NCI-H2029 (cell line): Measurements from ENCODE around the gene THYN1.
"Not testable (repeated sequence)": the region's sequence is repeated elsewhere in the genome, so short reads cannot be mapped to it uniquely, and the experiment has no call there.

Experiments
- DNase-seq: peaks from one replicate; lab custom pipeline; 2025; lab: John Stamatoyannopoulos, UW

The THYN1 gene

DNA sequence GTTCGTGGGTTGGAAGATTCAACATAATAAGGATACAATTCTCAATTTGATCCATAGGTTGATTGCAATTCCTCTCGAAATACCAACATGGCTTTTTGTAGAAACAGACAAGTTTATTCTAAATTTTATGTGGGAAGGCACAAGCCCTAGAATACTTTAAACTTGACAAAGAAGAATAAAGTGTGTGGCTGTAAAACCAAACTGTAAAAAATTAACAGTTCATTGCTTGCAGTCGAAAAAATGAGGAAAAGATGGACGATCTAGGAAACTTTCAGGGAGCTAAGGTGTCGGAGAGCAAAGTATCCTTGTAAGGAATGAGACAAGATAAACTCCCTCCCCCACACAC, 22.0 kb upstream of the THYN1 start:
- no peak for DNase-seq

DNA sequence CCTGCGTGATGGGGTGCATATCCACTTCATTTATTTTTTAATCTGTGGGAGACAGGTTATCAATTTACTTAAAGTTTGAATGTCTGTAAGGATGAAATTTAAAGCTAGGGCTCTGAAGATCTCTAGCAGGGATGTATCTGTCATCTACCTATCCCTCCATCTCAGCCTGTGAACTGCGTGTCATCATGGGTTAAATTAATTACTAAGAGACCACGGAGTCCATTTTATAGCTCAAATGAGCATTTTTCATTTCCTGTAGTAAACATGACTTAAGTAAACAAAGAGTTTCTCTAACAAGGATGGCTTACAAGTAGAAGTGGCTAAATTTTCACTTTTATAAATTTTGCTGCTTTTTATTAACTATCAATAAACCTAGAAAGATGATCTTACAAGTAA, 20.2 kb upstream of the THYN1 start:
- no peak for DNase-seq

DNA sequence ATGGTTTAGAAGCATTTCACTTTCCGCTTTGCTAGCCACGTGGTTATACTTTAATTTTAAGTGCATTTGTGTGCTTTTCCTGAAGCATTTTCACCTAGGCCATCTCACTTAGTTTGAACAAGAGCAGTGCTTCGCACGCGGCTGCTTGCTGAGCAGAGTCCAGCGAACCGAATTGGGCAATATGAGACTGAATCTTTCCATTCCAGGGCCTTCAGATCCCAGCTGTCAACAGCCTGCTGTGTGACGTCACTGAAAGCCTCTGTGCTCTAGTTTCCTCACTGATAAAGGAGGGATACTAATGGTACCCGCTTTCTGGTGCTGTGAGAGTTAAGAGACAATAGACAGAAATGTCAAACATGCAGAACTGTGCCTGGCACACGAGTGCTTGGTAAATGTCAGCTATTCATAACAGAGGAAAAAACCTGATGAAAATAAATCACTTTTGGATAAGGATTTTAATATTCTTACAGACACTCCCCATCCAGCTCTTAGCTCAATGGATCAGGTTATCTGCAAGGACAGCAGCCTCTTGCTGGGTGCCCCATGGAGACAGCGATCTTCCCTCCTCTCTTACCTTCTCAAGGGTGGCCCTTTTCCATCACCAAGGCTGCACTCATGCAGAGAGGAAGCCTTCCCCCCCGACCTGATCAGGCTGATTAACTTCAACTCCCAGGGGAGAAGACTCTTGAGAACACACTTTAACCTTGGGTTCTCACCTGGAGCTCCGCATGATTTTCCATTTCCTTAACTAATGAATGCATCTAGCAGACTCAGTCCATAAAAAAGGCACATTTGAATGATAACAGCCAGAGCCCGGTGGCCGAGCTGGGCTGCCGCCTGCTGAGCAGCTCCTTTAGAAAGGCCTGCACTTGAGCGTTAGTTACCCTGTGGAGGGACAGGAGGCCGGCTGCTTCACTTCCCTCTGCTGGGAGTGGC, 19.5 kb upstream of the THYN1 start:
- DNase-seq: no peak

DNA sequence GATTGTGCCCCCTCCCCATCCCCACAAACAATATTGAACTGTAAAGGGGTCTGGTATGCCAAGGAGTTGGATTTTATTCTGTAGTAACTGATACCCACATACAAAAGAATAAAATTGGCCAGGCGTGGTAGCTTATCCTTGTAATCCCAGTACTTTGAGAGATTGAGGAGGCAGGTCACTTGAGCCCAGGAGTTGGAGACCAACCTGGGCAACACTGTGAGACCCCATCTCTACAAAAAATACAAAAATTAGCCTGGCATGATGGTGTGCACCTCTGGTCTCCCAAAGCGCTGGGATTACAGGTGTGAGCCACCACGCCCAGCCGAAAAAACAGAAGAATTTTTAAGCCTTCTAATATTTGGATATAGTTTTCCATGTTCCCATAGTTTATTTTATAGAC, 18.8 kb upstream of the THYN1 start:
- DNase-seq: no peak

DNA sequence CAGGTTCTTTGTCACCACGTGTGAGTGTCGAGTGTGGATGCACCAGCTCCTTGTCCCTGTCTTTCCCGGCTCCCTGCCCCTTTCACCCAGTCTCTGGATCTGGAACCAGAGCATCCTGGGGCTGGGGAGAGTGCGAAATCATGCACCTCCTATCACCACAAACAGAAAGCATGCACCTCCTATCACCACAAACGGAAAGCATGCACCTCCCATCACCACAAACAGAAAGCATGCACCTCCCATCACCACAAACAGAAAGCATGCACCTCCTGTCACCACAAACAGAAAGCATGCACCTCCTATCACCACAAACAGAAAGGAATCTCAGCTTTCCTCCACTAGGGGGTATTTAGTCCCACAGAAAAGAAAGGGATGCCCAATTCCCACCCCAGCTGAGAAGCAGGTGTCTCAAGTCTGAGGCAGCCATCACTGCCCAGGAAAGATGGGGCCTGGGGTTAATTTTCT, 17.1 kb upstream of the THYN1 start:
- DNase-seq: no peak

DNA sequence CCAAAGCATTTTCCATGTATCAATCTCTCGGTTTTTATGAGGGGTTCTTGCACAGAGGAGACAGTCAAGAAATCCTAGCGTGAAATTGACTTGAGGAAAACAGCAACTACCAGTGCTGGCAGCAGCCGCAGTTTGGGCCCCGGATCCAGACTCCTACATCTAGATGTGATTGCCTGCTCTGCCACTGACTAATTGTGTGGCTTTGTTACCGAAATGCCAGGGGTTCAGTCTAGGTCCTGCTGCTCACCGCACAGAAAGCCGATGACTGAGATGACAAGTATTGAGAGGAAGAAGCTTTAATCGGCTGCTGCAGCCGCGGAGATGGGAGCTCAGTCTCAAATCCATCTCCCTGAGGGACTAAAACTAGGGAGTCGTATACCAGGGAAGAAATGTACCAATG, 14.8 kb upstream of the THYN1 start:
- DNase-seq: no peak

DNA sequence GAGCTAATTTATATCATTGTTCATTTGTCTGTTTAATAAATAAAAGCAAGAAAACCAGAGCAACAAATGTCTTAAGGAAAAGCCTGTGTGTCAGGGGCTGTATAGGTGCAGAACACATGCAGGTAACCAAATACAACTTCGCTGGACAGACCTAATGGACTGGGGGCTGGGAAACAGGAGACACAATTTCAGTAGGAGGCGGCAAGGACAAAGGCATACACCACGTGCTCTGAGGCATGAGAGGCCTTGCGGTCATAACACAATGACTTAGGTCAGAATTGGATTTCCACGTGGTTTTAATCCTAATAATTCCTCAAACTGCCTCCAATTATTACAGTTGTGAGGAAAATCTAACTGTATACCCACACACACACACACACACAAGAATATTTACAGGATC, 14.3 kb upstream of the THYN1 start:
- no peak for DNase-seq

DNA sequence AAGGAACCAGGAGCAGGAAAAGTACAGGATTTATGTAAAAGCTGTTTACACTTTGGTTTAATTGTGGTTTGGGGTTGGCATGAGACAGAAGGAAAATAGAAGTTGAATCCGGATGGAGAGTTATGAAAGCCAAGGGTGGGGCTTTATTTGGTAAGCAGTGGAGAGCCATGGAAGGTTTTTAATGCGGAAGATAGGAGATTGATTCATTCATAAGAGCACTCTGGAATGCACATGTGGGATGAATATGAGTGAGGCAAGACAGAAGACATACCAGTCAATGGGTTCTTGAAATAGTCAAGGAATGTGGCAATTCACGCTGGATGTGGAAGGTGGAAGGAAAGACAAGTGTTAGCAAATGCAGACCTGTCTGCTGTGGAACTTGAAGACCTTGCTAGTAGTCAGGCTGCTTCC, 13.7 kb upstream of the THYN1 start:
- no peak for DNase-seq

DNA sequence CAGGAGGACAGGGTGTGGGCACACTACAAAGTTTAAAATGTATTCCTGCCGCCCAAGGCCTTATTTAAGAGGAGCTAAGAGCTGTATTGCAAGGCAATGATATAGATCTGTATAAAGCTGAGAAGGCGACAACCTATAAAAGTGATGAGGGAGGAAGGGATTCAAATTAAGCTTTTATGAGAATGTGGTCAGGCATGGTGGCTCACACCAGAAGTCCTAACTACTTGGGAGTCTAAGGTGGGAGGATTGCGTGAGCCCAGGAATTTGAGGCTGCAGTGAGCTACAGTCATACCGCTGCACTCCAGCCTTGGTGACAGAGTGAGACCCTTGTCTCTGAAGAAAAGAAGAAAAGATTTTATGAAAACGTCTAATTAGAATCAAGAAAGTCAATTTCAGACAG, 13.3 kb upstream of the THYN1 start:
- no peak for DNase-seq

DNA sequence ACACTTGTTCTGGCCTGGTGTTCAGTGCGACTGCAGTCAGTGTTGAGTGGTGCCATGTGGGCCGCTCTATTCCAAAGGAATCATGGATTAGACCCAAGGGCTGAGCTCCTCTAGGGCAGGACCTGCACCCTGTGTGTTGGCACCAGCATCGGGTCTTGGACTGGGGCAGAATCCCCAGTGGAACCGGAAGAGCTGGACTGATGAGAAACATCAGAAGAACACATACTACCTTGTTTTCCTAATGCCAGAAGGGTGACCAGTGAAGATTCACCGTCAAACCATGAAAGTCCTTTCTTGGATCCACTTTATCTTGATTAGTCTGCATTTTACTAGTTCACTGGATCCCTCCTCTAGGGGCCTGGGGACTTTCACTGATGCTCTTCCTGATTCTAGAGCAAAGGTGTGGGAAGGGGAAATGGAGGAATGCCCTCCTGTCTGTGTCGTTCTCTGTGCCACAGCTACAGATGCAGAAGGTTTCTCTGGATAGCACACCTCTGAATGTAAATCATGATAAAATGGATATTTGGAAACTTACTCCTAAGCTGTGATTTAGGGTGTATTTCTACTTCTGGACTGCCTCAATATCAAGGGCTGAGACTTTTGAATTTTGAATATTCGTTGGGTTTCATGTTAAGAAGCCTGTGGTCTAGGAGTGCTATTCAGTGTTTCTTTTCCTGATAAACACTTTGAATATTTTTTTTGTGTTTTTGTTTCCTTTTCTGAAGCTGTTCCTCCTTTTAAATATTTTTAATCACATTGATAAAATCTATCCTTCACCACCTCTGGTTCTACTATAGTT, 12.0 kb upstream of the THYN1 start:
- no peak for DNase-seq

DNA sequence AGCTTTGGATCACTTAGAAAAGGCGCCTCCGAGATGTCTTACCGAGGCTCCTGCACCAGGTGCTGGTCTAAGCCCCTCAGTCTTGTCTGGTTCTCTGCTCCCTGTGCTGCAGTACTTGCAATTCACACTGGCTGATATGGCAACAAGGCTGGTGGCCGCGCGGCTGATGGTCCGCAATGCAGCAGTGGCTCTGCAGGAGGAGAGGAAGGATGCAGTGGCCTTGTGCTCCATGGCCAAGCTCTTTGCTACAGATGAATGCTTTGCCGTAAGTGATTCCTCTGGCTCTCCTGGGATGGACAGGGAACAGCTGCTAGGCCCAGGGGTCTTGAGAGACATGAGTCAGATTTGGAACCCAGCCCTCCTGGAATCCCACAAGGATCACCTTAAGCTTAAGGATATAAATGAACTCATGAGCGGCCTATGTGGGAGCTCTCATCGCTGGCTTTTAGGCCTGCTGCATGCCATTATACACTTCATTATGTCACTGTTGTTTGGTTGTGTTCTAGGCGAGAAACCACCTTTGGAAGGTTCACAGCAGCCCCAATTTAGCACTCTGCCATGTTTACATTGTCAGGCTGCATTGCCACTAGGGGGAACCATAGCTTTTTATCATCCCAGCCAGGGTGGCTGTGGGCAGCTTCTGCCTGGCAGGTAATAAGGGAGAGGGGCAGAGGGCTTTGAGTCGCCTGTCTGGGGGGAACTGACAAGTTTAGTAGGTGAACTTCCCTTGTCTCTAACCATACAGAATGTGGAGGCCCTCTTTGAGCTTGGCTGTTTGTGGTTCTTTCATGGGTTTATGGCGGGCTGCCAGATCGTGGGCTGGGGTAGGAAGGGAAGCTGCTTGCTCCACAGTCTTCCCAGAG, 8.7 kb upstream of the THYN1 start:
- DNase-seq: no peak

DNA sequence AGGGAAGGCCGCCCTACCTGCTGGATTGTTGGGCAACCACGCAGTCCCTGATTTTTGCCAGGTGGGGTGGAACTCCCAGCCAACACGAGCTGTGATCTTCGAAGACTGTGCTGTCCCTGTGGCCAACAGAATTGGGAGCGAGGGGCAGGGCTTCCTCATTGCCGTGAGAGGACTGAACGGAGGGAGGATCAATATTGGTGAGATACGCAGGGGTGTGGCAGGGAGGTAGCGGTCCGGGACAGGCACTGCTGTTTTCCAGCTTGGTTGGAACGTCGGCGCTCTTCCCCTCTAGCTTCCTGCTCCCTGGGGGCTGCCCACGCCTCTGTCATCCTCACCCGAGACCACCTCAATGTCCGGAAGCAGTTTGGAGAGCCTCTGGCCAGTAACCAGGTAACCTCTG, 7.8 kb upstream of the THYN1 start:
- no peak for DNase-seq

DNA sequence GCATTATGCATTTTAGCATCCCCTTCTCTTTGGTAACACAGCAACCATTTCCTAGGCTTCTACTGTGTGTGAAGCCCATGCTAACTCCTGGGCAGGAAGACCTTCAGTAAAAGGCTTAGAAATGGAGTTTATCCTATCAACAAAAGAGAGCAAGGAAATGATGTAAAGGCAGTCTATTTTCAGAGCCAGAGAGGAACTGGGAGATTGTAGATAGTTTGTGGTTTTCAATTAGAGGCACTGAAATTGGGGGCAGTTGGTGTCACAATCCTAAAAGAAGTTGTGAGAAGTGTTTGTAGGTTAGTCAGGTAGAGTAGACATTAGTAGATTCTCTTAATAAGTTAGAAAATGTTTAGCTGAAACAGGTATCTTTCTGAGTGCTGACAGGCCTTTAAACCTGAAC, 7.4 kb upstream of the THYN1 start:
- no peak for DNase-seq

DNA sequence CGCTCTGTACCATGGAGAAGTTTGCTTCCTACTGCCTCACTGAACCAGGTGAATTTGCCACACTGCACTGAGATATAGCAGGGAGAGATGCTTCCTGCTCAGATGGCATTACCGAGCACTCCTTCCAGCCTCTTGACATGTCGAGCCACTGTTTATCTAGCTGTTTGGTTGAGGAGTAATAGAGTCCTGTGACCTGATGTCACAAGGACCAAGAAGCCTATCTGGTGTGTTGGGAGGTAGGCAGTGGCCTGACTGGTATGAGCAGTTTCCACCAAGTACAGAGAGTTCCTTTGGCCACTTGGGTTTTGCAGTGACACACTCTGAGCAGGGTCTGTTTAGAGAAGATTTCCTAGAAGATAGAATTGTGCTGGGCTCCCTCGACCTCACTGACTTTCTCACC, 5.4 kb upstream of the THYN1 start:
- no peak for DNase-seq

DNA sequence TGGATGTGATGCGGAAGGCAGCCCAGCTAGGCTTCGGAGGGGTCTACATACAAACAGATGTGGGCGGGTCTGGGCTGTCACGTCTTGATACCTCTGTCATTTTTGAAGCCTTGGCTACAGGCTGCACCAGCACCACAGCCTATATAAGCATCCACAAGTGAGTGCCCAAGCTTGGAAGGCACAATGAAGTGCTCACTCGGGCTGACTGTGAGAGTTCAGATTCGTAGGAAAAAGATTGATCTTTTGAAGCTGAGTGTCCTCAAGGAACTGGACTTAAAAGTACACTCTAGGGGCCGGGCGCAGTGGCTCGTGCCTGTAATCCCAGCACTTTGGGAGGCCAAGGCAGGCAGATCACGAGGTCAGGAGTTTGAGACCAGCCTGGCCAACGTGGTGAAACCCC, 3.9 kb upstream of the THYN1 start:
- DNase-seq: no peak

DNA sequence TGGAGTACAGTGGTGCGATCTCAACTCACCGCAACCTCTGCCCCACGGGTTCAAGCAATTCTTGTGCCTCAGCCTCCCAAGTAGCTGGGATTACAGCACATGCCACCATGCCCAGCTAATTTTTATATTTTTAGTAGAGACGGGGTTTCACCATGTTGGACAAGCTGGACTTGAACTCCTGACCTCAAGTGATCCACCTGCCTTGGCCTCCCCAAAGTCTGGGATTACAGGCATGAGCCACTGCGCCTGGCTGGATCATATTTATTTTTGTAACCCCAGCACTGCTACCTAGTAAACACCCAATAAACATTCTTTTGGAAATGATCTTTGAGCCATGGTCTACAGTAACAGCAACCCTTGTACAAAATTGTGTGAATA, 2.0 kb upstream of the THYN1 start:
- not testable (repeated sequence) for DNase-seq

DNA sequence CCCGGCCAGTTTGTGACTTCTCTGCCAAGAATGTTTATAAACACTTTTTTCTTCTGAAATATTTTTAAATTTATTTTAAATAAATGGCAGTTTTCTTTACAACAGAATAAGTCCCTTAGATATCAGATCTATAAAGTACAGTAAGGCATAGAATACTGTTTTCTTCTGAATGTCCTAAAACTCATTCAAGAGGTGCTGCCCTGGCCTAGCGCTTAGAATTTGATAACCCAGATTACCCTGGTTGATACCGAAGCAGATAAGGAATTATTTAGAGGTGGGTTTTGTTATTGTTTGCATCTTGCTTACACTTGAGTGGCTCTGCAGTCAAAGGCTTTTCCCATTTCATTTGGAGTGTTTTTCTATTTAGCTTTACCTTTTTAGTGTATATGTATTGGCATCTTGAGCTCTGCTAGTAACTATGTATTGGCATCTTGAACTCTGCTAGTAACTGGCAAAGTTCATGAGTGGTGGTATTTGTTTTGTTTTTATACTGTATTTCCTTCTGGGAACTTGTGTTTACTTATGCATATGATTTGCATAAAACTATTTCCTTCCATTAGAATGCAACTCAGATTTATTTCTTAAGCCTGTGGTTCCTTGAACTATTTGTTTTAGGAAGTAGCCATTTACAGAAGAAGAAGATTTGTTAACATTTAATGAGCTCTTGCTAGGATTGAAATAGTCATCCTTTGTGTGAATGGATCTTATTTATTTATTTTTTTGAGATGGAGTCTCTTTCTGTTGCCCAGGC, 1.5 kb upstream of the THYN1 start:
- DNase-seq: no peak

DNA sequence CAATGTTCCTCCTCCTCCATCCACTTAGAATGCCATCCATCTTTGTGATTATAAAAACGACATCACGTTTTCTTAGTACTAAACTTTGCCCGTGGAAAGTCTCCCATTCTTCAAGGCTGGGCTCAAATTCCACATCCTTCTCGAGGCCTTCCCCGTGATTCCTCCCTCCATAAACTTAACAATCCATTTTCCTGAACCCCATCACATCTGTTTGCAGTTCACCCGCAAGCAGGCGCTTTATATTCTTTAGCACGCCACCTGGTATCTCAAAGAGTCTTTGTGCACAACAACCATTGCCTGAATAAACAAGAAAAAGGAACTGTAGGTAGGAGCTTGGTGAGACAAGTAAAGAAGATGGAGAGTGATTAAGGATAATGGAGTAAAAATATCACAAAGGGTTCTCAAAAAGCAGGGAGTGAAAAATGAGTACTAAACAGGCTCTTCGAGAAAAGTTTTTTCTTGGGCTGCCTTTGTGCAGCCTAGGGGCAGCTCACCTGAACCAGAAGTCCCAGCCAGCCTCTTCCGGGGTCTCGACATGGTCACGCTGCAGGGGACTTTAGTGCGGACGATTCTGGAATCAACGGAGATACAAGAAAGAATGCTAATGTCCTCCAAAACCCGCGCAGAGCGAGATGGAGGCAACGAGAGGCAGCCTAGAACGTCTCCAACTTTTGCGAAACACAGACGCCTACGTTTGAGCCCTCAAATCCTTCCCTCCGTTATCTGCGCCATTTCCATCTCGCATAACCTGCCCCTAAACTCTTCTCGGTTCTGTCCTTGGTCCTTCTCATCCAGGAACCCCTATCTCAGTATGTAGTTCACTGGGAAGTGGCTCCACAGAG, 585 bp downstream of the THYN1 start:
- no peak for DNase-seq

DNA sequence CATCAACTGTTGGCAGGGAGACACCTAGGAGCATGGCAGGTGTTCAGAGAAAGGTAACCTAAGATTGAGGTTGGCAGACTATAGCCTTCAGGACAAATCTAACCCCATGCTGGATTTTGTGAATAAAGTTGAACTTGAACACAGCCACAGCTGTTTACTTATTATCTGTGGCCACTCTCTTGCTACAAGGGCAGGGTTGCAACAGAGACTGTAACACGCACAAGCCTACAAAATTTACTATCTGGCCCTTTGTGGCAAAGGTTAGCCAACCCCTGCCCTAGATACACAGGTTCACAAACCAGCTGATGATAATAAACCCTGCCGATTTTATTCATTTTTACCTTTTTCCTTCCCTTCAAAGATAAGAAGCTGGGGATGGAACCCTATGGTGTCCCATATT, 2.5 kb downstream of the THYN1 start:
- DNase-seq: no peak

DNA sequence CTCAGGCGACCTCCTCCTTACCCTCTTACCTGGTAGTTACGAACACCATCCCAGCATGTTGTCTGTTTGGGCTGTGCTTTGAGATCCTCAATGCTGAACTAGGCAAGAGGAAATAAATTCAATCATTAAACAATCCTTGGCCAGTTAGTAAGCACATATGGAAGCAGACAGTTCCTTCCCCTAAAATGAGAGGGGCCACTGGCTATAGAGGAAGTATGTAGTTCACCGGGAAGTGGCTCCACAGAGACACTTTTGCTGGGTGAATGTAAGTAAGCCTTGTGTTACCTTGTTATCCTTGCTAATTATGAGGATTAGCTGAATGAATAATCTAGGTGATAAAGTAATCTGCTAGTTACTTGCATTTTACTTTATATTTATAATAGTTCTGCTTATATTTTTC, 2.9 kb downstream of the THYN1 start:
- DNase-seq: no peak
